Midbrain (tissue), 1 donor: Measurements from ENCODE around the gene NANOS3.

Experiments
- DNase-seq: peaks from one replicate; lab custom pipeline; 2025; lab: John Stamatoyannopoulos, UW

Gene NANOS3

GRCh38 chr19:13864667-13865570, 12.0 kb upstream of the NANOS3 start:
- DNase-seq = no peak

DNA sequence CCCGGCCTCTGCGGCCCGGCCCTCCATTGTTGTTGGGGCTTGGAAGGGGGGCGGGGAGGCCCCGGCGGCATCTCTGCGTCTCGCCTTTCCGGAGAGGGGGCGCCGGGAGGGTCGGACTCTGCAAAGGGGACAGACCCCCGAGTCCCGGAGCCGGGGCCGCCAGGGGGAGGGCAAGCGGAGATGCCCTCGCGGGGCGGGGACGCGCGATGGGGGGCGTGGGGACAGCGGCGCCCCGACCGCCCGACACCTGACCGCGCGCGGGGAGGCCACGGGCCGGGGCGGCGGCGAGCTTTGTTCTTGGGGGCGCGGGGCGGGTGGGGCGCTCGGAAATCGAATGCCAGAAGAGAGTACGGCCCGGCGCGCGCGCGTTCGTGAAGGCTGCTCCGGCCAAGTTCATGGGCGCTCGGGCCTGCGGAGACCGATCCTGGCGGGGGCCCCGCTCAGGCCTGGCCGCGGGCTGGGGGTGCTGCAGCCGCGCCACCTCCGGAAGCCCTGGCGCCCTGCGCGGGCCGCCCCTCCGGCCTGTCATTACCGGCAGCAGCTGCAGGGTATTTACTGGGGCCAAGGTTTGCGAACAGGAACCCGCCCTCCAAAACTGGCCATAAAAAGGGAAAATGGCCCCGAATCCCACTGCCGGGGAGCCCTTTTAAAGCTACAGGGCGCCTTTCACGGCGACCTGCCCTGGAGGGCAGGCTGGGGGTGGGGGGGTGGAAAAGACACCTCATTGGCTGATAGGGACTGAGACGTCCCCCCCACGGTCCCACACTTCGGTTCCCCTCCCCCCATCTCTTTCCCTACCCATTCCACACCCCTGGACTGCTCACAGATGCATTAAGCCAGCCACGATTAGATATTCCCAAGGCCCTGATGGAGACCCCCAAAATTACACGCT, 11.1 kb upstream of the NANOS3 start:
- peak; percentile 32 for DNase-seq

DNA sequence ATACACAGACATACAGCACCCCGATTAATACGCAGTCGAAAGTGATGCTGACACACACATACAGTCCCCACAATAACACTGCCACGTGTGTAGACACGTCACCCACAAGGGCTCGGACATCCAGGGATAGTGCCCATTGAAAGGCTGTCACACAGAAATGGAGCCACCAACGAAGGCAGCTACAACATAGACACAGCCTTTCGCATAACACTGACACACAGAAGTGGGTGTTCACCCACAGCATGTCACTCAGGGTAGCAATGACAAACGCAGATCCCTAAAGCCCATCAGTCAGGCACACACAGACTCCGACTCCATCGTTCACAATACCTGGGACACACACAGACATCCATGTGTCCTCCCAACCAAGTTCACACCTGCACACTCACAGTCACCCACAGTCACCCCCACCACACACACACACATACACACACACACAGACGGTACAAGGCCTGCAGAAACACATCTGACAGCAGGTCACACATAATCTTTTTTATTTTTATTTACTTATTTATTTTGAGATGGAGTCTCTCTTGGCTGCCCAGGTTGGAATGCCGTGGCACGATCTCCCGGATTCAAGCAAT, 10.4 kb upstream of the NANOS3 start:
- DNase-seq = peak; percentile 26

DNA sequence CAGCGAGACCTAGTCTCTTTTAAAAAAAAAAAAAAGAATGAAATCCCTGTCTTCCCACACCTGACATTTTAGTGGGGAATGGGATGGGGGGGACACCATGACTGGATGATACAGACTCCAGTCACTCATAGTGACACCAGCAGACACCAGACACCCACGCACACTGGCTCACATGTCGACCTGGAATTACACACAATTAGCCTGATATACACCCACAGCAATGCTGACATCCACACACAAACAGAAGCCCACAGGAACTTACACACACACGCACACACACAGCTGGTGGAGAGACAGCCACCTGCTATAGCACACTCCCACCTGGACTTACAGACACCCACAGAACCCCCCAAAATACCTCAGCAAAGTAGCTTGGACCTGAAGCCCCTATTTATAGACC, 8.3 kb upstream of the NANOS3 start:
- no peak for DNase-seq

GRCh38 chr19:13869281-13869680, 7.7 kb upstream of the NANOS3 start:
- no peak for DNase-seq

DNA sequence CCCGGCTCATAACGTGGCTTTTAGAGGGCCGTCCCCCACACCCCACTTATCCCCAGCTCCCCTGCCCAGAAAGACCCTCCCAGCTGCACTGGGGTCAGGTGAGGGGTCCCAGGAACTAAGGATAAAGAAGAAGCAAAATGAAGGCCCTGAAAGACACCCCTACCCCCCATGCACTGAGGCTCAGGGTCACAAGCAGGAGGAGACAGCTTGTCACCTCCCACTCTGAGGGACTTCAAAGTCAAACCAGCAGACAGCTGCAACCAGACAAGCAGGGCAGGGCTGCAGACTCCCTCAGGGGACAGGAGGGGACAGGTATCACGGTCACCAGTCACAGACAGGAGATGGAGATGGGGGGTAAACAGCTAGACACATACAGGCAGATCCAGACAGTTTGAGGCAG, 6.1 kb upstream of the NANOS3 start:
- DNase-seq = no peak

GRCh38 chr19:13872339-13872694, 4.6 kb upstream of the NANOS3 start:
- DNase-seq = no peak

DNA sequence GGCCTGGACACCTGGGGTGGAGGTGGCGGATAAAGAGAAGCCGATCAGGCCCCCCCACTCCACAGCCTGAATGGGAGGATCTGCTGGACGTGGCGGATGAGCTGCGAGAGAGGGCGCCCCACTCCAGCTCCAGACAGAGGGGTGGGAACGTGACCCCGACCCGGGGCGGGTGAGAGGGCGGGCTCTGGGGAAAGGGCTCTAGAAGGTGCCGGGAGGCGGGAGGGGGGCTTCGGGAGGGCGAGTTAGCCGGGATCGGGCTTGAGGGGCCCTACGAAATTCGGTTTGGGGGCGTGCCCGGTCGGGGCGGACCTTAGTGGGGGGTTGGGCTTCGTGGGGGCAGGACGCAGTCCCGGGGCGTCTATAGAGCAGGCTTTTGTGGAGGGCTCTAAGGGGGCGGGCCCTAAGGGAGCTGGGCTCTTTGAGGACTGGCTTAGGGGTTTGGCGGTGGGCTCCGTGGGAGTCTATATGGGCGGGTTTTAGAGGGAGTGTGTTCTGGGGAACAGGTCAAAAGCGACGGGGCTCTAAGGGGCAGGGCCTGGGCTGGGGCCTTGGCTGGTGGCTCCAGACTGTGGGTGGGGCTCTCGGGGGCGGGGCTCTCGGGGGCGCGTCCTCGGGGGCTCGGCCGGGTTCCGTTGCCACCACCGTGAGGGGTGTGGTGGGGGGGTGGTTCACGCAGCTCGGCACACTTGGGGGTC, 4.1 kb upstream of the NANOS3 start:
- no peak for DNase-seq

DNA sequence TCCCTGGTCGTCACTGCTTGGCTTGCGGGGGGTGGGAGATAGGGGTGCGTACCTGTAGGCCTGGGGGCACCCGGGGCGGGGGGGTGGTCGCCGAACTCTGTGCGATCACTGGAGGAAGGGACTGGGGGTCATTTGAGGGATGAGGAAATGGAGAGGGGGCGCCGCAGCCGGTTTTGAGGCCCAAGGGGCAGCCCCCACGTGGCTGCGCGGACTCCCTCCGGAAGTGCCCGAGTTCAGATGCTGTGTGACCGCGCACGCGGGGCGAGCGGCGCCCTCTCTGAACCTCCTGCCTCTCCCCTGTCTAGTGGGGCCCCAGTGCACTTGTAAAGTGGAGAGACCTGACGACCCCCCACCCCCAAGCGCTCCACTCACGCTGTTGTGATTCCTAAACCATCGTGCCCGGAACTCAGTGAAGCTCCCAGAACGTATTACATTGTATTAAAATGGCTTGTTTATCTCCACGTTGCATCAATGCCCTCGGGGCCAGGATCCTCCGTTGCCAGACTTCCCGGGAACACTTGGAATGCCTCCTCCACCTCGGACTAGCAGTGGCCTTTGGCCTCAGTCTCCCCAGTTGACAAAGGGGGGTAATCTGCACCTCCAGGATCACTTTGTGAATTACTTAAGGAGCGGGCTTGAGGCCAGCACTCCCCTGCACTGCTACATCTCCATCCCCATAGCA, 3.0 kb upstream of the NANOS3 start:
- no peak for DNase-seq

DNA sequence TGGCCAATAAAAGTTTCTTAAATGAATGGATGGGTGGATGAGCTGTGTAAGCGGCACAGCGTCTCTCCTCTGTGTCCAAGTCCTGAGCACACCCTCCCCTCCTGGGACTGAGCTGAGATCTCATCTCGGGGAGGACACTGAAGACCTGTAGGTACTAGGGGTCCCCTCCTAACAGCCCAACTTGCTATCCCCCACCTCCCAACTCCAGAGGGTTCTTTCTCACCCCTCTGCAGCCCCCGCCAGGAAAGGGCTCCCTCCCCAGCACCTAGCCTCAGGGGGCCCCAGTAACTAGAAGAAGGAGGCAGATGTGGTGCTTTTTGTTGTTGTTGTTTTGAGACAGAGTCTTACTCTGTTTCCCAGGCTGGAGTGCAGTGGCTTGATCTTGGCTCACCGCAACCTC, 1.1 kb upstream of the NANOS3 start:
- no peak for DNase-seq

DNA sequence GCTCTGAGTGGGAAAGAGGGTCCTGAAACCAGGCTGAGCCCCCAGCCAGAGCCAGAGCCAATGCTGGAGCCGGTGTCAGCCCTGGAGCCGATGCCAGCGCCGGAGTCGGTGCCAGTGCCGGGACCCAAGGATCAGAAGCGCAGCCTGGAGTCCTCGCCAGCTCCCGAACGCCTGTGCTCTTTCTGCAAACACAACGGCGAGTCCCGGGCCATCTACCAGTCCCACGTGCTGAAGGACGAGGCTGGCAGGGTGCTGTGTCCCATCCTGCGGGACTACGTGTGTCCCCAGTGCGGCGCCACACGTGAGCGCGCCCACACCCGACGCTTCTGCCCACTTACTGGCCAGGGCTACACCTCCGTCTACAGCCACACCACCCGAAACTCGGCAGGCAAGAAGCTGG, 369 bp downstream of the NANOS3 start:
- DNase-seq = no peak

DNA sequence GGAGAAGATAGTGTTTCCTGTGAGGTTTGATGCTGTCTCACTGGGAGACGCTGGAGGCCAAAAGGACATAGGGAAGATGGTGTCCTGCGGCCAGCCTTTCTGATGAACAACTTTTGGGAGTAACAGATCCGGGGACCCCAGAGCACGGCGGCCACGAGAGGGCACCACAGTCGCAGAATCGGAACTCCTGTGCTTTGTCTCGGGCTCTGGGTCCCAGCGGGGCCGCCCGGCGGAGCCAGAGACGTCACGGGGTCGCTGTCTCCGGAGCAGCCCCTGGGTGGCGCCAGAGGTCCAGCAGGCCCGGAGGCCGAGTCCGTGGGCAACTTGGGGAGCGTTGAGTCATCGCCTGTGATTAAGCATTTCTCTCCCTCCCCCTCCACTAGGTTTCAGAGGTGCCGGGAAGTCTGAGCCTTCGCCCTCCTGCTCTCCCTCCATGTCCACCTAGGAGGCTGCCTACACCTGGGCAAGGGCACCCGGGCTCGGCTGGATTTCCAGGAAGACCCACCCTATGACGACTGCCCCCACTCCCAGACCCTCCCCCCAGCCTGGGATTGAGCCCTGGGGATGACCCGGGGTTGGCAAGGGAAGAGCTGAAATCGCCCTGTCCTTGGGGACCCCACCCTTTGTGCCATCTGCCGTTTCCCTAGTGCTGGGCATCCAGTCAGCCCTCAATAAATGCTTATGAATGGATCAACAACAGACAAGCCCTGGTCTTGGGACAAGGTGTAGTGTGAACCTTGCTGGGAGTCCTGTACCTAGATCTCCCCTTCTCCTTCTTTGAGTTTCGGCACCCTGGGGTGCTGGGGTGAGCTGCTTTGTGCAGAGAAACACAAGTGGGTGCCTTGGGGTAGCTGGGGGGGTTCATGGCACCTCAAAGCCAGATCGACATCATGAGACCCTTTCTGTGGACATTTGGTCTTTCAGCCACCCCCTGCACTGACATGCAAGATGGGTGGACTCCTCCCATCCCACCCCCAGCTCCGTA, 3.4 kb downstream of the NANOS3 start:
- peak; percentile 93 for DNase-seq

DNA sequence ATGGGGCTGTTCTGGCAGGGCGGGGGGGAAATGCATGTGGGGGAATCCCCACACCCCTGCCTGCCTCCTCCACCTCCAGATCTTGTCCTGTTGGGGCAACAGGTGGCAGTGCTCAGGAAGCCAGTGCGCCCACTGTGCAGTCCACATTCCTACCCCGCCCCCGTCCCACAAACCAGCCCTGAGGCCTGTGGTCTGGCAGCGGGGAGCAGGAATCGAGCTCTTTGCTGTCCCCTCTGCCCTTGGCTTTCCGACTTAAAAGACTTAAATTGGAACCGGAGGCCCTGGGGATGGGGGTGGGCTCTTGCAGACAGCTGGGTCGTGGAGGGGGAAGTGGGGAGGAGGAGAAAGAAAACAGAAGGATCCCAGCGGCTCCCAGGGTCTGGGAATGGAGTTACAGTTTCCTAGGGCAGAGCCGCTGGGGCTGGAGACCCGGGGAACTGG, 4.3 kb downstream of the NANOS3 start:
- no peak for DNase-seq

GRCh38 chr19:13881692-13882418, 4.9 kb downstream of the NANOS3 start:
- DNase-seq = no peak

DNA sequence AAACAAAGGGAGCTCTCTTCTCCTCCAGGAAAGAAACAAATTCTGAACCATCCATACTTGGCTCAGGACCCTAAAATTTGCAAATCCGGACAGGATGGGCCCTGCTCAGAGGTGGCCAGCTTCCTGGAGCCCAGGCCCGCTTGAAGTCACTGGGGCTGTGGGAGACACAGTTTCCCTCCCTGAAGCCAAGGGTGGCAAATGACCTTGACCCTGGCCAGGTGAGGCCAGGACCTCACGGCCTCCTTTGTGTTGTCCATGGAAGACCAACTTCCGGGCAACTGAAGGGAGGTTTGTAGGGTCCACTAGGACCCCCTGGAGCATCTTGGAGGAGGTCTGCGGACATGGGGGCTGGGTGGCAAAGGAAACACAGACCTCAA, 5.5 kb downstream of the NANOS3 start:
- DNase-seq = no peak

DNA sequence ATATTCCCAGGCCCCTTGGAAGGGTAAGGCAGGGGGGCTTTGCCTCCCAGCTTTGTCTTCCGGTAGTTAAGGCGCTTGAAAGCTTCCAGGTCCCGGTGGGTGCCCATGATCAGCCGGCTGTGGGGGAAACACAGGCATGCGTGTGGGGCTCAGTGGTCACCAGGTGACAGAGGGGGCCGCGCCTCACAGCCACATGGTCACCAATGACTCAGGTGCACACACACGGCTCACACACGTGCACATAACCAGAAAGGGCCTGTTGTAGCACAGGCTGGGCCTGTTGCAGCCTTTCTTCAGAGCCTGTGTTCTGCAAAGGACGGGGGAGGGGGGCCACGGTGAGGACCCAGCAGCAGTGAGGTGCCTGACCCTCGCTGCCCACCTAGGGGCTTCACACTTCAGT, 5.9 kb downstream of the NANOS3 start:
- no peak for DNase-seq

- no peak for DNase-seq
Observed at GRCh38 chr19:13883516-13884064, 6.7 kb downstream of the NANOS3 start.

GRCh38 chr19:13884726-13885591, 8.0 kb downstream of the NANOS3 start:
- no peak for DNase-seq
